ENCODE results near the gene STAT5B.

- TF ChIP-seq POLR2A (IDR thresholded peaks at IDR 0.05) (no peak), CTCF (IDR thresholded peaks at IDR 0.05) (no peak)
These were observed 5.0 kb downstream of the STAT5B start for GRCh38 chr17:42271006-42271778.

Measured in thyroid gland (tissue), 4 donors.